ENCODE results near the gene GAB4. TPM values are rescaled to one million over a fixed set of nuclear protein-coding genes. Genes with fewer than 3 reads are reported as not detected.
"Not testable (repeated sequence)": the region's sequence is repeated elsewhere in the genome, so short reads cannot be mapped to it uniquely, and the experiment has no call there.

Gene GAB4
- total RNA-seq, 4 donors from 2014 or later = 0.21 to 0.22 TPM; not detected in 2

DNA sequence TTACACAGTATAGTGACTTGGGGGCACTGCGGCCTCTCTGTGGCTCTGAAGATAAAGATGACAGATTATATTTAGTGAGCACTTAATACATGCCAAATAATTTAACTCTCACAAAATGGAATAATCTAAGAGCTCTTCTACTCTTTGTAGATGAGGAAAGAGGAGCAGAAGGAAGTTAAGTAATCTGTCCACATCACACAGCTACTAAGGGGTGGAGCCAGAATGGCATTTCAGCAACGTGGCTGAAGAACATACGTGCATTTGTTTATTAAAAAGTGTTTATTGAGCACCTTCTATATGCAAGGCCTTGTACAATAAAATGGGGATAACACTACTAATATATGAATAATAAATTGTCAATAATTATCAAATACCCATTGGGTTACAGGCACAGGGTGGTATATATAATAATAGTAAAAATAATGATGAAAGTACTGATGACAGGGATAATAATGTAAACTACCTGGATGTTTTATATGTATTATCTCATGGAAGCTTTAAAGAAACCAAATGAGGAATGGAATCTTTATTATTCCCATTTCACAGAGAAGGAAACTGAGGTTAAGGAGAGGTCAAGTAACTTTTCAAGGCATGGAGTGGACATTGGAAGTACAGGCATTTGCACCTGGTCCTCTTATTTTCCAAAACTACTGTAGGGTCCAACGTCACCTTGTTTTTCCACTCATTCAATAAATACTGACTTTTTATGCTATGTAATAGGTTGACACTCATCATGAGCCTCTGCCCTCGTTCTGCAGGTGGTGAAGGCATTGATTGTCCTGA is 38.7 kb upstream of the GAB4 start:
- no peak for DNase-seq (ENCODE audit: low spot score in 2 of 2)
- peaks cover 0 to 6% (median 0%) of the 10 kb centered on the region in 4 donors for H3K4me1 ChIP-seq
- no peak overlapping the region for H3K4me3 ChIP-seq
- no peak overlapping the region for H3K27ac ChIP-seq
- 71 to 77% methylated on average over 5 of the region's 5 CpGs for WGBS, 2 donors
- no peak for TF ChIP-seq CTCF (IDR thresholded peaks at IDR 0.05)
- no peak for TF ChIP-seq EP300 (IDR thresholded peaks at IDR 0.05)
- TF ChIP-seq POLR2A (IDR thresholded peaks at IDR 0.05) = no peak
- peaks cover 0 to 53% (median 0%) of the 10 kb centered on the region in 3 donors for H3K36me3 ChIP-seq
- H3K9me3 ChIP-seq = no peaks in the 10 kb centered on the region
- no peaks in the 10 kb centered on the region for H3K27me3 ChIP-seq

GRCh38 chr22:17043521-17043920 is 35.5 kb upstream of the GAB4 start:
- H3K4me3 ChIP-seq = no peak overlapping the region
- peaks cover 0 to 16% (median 3%) of the 10 kb centered on the region in 4 donors for H3K4me1 ChIP-seq
- TF ChIP-seq EP300 (IDR thresholded peaks at IDR 0.05) (no peak), POLR2A (IDR thresholded peaks at IDR 0.05) (no peak), CTCF (IDR thresholded peaks at IDR 0.05) (no peak)
- no peaks in the 10 kb centered on the region for H3K27me3 ChIP-seq
- H3K36me3 ChIP-seq = peaks cover 0 to 24% (median 0%) of the 10 kb centered on the region in 3 donors
- no peak overlapping the region for H3K27ac ChIP-seq
- H3K9me3 ChIP-seq = no peaks in the 10 kb centered on the region
- DNase-seq (ENCODE audit: low spot score in 2 of 2) = no peak

- H3K27me3 ChIP-seq; H3K9me3 ChIP-seq; H3K36me3 ChIP-seq; DNase-seq (ENCODE audit: low spot score in 2 of 2): not testable (repeated sequence)
- Histone ChIP-seq H3K27ac (peak overlapping the region; percentile 58 to 96 (median 80)), H3K4me3 (peak overlapping the region; percentile 46 to 70 (median 56)), H3K4me1 (peaks cover 0 to 25% (median 3%) of the 10 kb centered on the region in 4 donors)
- WGBS, 2 donors = 25 to 34% methylated on average over 18 to 23 of the region's 56 CpGs
Observed at GRCh38 chr22:17036842-17037711, 29.1 kb upstream of the GAB4 start.

DNA sequence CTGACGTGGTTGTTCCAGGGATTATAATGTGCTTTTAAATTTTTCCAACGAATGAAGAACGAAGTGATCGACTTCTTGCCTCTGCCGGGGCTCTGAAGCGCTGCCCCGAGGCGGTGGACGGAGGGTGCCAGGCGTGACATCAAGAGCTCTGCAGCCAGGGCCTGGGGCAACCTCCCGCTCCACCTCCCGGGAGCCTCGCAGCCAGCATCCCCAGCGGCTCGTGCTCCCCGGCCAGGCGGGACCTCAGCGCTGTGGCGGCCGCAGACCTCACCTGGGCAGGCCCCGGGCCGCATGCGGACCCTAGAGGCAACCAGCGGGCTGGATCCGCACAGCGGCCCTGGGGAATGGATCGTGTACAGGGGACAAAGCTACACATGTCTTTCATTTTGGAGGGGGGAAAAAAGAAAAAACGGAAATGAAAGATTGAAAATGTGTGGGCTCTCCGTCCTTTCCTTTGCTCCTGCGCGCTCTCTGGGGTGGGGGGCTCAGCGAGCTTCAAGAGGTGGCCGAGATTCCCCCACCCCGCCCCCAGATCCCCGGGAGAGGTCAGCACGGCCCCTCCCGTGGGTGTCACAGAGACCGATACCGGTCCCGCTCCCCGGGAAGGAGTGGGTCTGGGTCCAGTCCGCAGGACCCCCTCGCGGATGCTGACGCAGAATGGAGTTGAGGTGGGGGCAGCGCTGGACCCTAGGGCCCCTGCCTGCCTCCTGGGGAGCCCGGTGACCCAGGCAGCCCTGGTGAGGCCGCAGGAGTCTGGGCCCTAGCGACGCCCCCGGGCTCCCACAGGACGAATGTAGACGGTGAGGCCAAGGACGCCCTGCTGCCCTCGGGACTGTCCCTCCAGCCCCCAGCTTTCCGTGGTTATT is 28.2 kb upstream of the GAB4 start:
- Histone ChIP-seq H3K4me3 (peak overlapping the region; percentile 46 to 70 (median 54)), H3K27ac (peak overlapping the region; percentile 58 to 96 (median 80)), H3K4me1 (peaks cover 0 to 25% (median 3%) of the 10 kb centered on the region in 4 donors)
- H3K9me3 ChIP-seq; DNase-seq (ENCODE audit: low spot score in 2 of 2); H3K27me3 ChIP-seq; H3K36me3 ChIP-seq: not testable (repeated sequence)
- WGBS, 2 donors = 8 to 15% methylated on average over 31 to 42 of the region's 56 CpGs

- 47 to 52% methylated on average over 4 of the region's 4 CpGs for WGBS, 2 donors
- DNase-seq (ENCODE audit: low spot score in 2 of 2) = no peak
- no peaks in the 10 kb centered on the region for H3K27me3 ChIP-seq
Observed at GRCh38 chr22:17035246-17035645, 27.2 kb upstream of the GAB4 start.

GRCh38 chr22:17034532-17034931 is 26.5 kb upstream of the GAB4 start:
- DNase-seq (ENCODE audit: low spot score in 2 of 2); H3K4me3 ChIP-seq; H3K9me3 ChIP-seq; H3K27me3 ChIP-seq; H3K27ac ChIP-seq; H3K36me3 ChIP-seq: not testable (repeated sequence)
- 86 to 94% methylated on average over 2 of the region's 2 CpGs for WGBS, 2 donors
- peaks cover 0 to 25% (median 3%) of the 10 kb centered on the region in 4 donors for H3K4me1 ChIP-seq

More at GRCh38 chr22:17035246-17035645, 27.2 kb upstream of the GAB4 start:
- H3K27ac ChIP-seq = peak overlapping the region in 2 of 4 donors; percentile 64 to 81
- no peaks in the 10 kb centered on the region for H3K9me3 ChIP-seq
- H3K4me1 ChIP-seq = peaks cover 0 to 25% (median 3%) of the 10 kb centered on the region in 4 donors
- H3K4me3 ChIP-seq = no peak overlapping the region
- no peaks in the 10 kb centered on the region for H3K36me3 ChIP-seq
- TF ChIP-seq POLR2A (IDR thresholded peaks at IDR 0.05) (no peak), CTCF (IDR thresholded peaks at IDR 0.05) (no peak), EP300 (IDR thresholded peaks at IDR 0.05) (no peak)

DNA sequence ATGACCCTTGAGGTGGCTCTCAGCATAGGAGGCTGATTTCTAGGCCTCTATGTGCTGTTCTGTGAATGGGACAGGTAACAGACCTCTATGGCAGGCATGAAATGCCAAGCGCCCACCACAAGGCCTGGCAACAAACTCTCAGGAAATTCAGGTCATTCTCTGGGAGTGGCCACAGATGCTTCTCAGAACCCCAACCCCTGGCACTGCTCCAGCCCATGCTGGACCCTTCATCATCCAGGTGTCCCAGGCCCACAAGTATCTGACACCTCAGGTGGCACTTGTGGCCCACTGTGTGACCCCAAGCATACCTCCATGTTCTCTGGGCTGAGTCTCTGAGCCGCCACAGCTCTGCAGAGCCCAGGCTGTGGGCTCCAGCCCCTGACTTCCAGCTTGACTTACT is 24.3 kb upstream of the GAB4 start:
- DNase-seq (ENCODE audit: low spot score in 2 of 2); H3K27me3 ChIP-seq; H3K9me3 ChIP-seq: not testable (repeated sequence)

GRCh38 chr22:17024380-17024779 is 16.4 kb upstream of the GAB4 start:
- H3K27ac ChIP-seq; H3K27me3 ChIP-seq; H3K4me1 ChIP-seq; DNase-seq (ENCODE audit: low spot score in 2 of 2); H3K9me3 ChIP-seq; H3K4me3 ChIP-seq; H3K36me3 ChIP-seq: not testable (repeated sequence)
- 71 to 90% methylated on average over 5 of the region's 5 CpGs for WGBS, 2 donors

More for the DNA sequence above, 24.3 kb upstream of the GAB4 start:
- H3K27ac ChIP-seq, H3K36me3 ChIP-seq, H3K4me3 ChIP-seq: not testable (repeated sequence)
- peaks cover 0 to 14% (median 0%) of the 10 kb centered on the region in 4 donors for H3K4me1 ChIP-seq
- WGBS, 2 donors = 89 to 100% methylated on average over 1 to 2 of the region's 2 CpGs

DNA sequence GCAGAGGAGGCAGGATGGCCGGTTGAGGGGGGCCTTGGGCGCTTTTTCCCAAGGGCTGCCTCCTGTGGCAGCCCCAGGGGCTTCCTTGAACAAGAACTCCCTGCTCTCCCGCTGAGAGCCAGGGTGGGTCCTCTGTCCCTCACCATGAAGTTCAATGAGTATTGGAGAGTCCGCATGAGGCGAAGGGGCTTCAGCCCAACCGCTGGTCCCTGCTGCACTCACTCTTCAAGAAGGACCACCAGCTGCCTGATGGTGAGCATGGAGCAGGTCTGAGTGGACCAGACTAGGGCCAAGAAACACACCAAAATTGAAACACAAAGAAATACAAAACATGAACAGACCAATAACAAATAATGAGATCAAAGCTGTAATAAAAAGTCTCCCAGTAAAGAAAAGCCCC is 7.5 kb upstream of the GAB4 start:
- WGBS, 2 donors = 80 to 84% methylated on average over 6 of the region's 6 CpGs
- Histone ChIP-seq H3K27ac (peak overlapping the region in 2 of 4 donors; percentile 42 to 83), H3K4me1 (peaks cover 0 to 21% (median 16%) of the 10 kb centered on the region in 4 donors)
- not testable (repeated sequence) for H3K9me3 ChIP-seq; DNase-seq (ENCODE audit: low spot score in 2 of 2); H3K36me3 ChIP-seq; H3K27me3 ChIP-seq; H3K4me3 ChIP-seq

Data from tibial nerve (tissue), 4 donors.